HepG2 (cell line): ENCODE data around the gene PFN1. TPM values are rescaled to one million over a fixed set of nuclear protein-coding genes. Genes with fewer than 3 reads are reported as not detected.

Source experiments
- ATAC-seq: fragments of 200-7000 bp; cut with Tn5 transposase; 3 replicates; pipeline ENCODE4 v1.9.1; 2020; ENCODE audit warnings: mild to moderate bottlenecking, moderate library complexity
- BruUV-seq: library from RNA; stranded (reverse); fragments of 400-500 nt; replicated peaks from 2 replicates; lab custom pipeline; 2021; lab: Mats Ljungman, UMichigan
- CTCF ChIA-PET: fragments of 300-600 bp; formaldehyde crosslinking; extraction: SDS; loops from one replicate; lab custom pipeline; 2021; ENCODE audit warnings: low total read pairs, inconsistent platforms, low intra/inter-chr PET ratio; lab: Yijun Ruan, JAX
- POLR2A ChIA-PET: fragments of 350-600 bp; sonication (Branson Sonifier 250); formaldehyde crosslinking; loops from one replicate; lab custom pipeline; 2020; ENCODE audit warnings: antibody characterized with exemption, inconsistent platforms; lab: Yijun Ruan, JAX
- DNase-seq: peaks from one replicate; pipeline ENCODE4 v3.0.0-alpha.2; 2015; ENCODE audit warnings: low spot score
- FAIRE-seq: peaks from 3 replicates; lab custom pipeline; 2011; peaks lifted over from hg19 to GRCh38; lab: Jason Lieb, UNC
- H2AFZ ChIP-seq: one replicate; pipeline ENCODE4 v1.6.1; 2011; ENCODE audit warnings: low read length, inconsistent platforms
- H3K27ac ChIP-seq: fragments of 300-600 bp; 3 replicates; pipeline ENCODE4 v1.8.0; 2011; ENCODE audit warnings: mixed run types, mild to moderate bottlenecking, mixed read lengths, low read length, inconsistent platforms; ENCODE audit not compliant: insufficient read depth; ENCODE audit errors: extremely low read length
- H3K27me3 ChIP-seq, 2 experiments: fragments of 200-600 bp in 1 of 2; 2 replicates in 1 of 2; 3 replicates in 1 of 2; pipeline versions ENCODE4 v1.6.0 to v1.8.0; 2011; ENCODE audit warnings: low read length in 2 of 2, mild to moderate bottlenecking in 2 of 2, moderate library complexity in 2 of 2, inconsistent platforms in 1 of 2; ENCODE audit not compliant: insufficient read depth in 2 of 2, control insufficient read depth in 1 of 2
- H3K36me3 ChIP-seq, 2 experiments: fragments of 200-600 bp in 1 of 2; replicated peaks in 1 of 2; 2 replicates in 1 of 2; 3 replicates in 1 of 2; pipeline versions ENCODE4 v1.5.1 to v1.8.0; 2011; ENCODE audit warnings: low read length in 2 of 2, inconsistent platforms in 1 of 2; ENCODE audit not compliant: insufficient read depth in 2 of 2, control insufficient read depth in 1 of 2
- H3K4me1 ChIP-seq: 2 replicates; pipeline ENCODE4 v1.5.1; 2012; ENCODE audit warnings: low read length, inconsistent platforms; ENCODE audit not compliant: insufficient read depth
- H3K4me2 ChIP-seq: 2 replicates; pipeline ENCODE4 v1.6.0; 2011; ENCODE audit warnings: low read depth, low read length, inconsistent platforms
- H3K4me3 ChIP-seq, 3 experiments: fragments of 200-600 bp in 1 of 3; sonication (generic), shearing (Covaris generic) in 1 of 3; replicated peaks in 1 of 3; 2 replicates each; pipeline ENCODE4 v1.5.1; 2011 to 2016; ENCODE audit warnings: low read length in 3 of 3, inconsistent platforms in 2 of 3, low read depth in 2 of 3, mild to moderate bottlenecking in 2 of 3, control low read depth in 1 of 3, mixed read lengths in 1 of 3; ENCODE audit not compliant: insufficient read depth in 1 of 3
- H3K79me2 ChIP-seq: one replicate; pipeline ENCODE4 v1.6.1; 2011; ENCODE audit warnings: low read length, inconsistent platforms; ENCODE audit not compliant: insufficient read depth
- H3K9ac ChIP-seq: 2 replicates; pipeline ENCODE4 v1.6.0; 2011; ENCODE audit warnings: mild to moderate bottlenecking, low read depth, low read length, inconsistent platforms; ENCODE audit not compliant: insufficient read depth
- H3K9me3 ChIP-seq: 2 replicates; pipeline ENCODE4 v1.5.1; 2012; ENCODE audit warnings: mild to moderate bottlenecking, low read length
- H4K20me1 ChIP-seq: 2 replicates; pipeline ENCODE4 v1.6.0; 2011; ENCODE audit warnings: inconsistent platforms, mild to moderate bottlenecking, low read length, moderate library complexity; ENCODE audit not compliant: insufficient read depth
- CHCHD3 ChIP-seq: sonication (generic); formaldehyde crosslinking; IDR thresholded peaks from 2 replicates; pipeline ENCODE4 v1.8.0; 2022; ENCODE audit warnings: mild to moderate bottlenecking, missing genetic modification reagents, moderate library complexity
- KLF13 ChIP-seq: sonication (generic); formaldehyde crosslinking; IDR thresholded peaks from 2 replicates; pipeline ENCODE4 v1.4.0; 2020; ENCODE audit warnings: mild to moderate bottlenecking, missing genetic modification reagents
- PAX8 ChIP-seq: sonication (generic); formaldehyde crosslinking; IDR thresholded peaks from 2 replicates; pipeline ENCODE4 v1.8.0; 2022; ENCODE audit warnings: mild to moderate bottlenecking, missing genetic modification reagents, borderline replicate concordance
- RBFOX2 ChIP-seq: fragments of 200-400 bp; formaldehyde crosslinking; IDR thresholded peaks from 2 replicates; pipeline ENCODE4 v1.6.1; 2017; ENCODE audit warnings: low read depth, mild to moderate bottlenecking, low read length
- RXRB ChIP-seq: IDR thresholded peaks from 2 replicates; pipeline ENCODE4 v1.6.1; 2016; ENCODE audit warnings: borderline replicate concordance, missing genetic modification reagents, missing compliant biosample characterization
- SMAD1 ChIP-seq: sonication (generic); formaldehyde crosslinking; IDR thresholded peaks from 2 replicates; pipeline ENCODE4 v1.4.0; 2020; ENCODE audit warnings: missing genetic modification reagents, low read depth, mild to moderate bottlenecking, borderline replicate concordance
- TOPORS ChIP-seq: sonication (generic); formaldehyde crosslinking; IDR thresholded peaks from 2 replicates; pipeline ENCODE4 v1.8.0; 2023; ENCODE audit warnings: mild to moderate bottlenecking, missing genetic modification reagents
- ZBTB42 ChIP-seq: sonication (generic); formaldehyde crosslinking; IDR thresholded peaks from 2 replicates; pipeline ENCODE4 v1.5.0; 2020; ENCODE audit warnings: mild to moderate bottlenecking, missing genetic modification reagents
- ZNF317 ChIP-seq: sonication (generic); formaldehyde crosslinking; IDR thresholded peaks from 2 replicates; pipeline ENCODE4 v1.5.0; 2020; ENCODE audit warnings: mild to moderate bottlenecking, missing genetic modification reagents
- ZNF33A ChIP-seq: sonication (generic); formaldehyde crosslinking; IDR thresholded peaks from 2 replicates; pipeline ENCODE4 v1.5.1; 2020; ENCODE audit warnings: missing genetic modification reagents, mild to moderate bottlenecking, moderate library complexity, borderline replicate concordance
- ZNF446 ChIP-seq: sonication (generic); formaldehyde crosslinking; IDR thresholded peaks from 2 replicates; pipeline ENCODE4 v1.5.0; 2020; ENCODE audit warnings: mild to moderate bottlenecking, missing genetic modification reagents
- ZNF619 ChIP-seq: sonication (generic); formaldehyde crosslinking; IDR thresholded peaks from 2 replicates; pipeline ENCODE4 v1.4.0; 2020; ENCODE audit warnings: mild to moderate bottlenecking, missing genetic modification reagents
- ZNF629 ChIP-seq: sonication (generic); formaldehyde crosslinking; conservative IDR thresholded peaks from 2 replicates; pipeline ENCODE4 v1.5.0; 2020; ENCODE audit warnings: missing genetic modification reagents
- in situ Hi-C: cut with HindIII; loops from 2 replicates; pipeline ENCODE4 v1.10.0; 2017; ENCODE audit warnings: low pct_unique_long_range_greater_than_20kb; ENCODE audit not compliant: extremely low pct_ligation_motif_present
- intact Hi-C: fragments of 100-400 bp; cut with micrococcal nuclease; formaldehyde crosslinking; loops from one replicate; pipeline ENCODE4 v1.10.0; 2022; ENCODE audit not compliant: unreplicated experiment
- polyA plus RNA-seq, 8 experiments: library from polyadenylated mRNA; depleted of rRNA in 3 of 8; stranded (reverse) in 7 of 8; unstranded in 1 of 8; fragments of >200 nt; fragmentation: Illumina TruSeq in 4 of 8; extraction: Trizol in 4 of 8; gene quantifications; 2 replicates each; pipeline versions ENCODE4 v1.2.1 to v1.2.3, GENCODE V29; 2011 to 2016; ENCODE audit warnings: low read depth in 4 of 8, missing spikeins in 1 of 8, mixed read lengths in 1 of 8; ENCODE audit not compliant: insufficient read depth in 1 of 8
- total RNA-seq, 5 experiments: library from RNA; depleted of rRNA; stranded (reverse); fragments of >200 nt; fragmentation: Illumina TruSeq; extraction: Trizol; gene quantifications; 2 replicates each; pipeline ENCODE4 v1.2.3, GENCODE V29; 2016; ENCODE audit warnings: low read depth in 1 of 5
- TF ChIP-seq, protein P1 (sequence below): sonication (generic); formaldehyde crosslinking; IDR thresholded peaks from 2 replicates; pipeline ENCODE4 v1.5.1; 2020; ENCODE audit warnings: mild to moderate bottlenecking, missing genetic modification reagents, moderate library complexity
- TF ChIP-seq, protein P2 (sequence below): sonication (generic); formaldehyde crosslinking; conservative IDR thresholded peaks from 2 replicates; pipeline ENCODE4 v1.8.0; 2022; ENCODE audit warnings: mild to moderate bottlenecking, moderate library complexity, missing genetic modification reagents
- TF ChIP-seq, protein P3 (sequence below), 2 experiments: fragments of 450-650 bp in 1 of 2; sonication (generic) in 1 of 2; formaldehyde crosslinking; IDR thresholded peaks; 2 replicates each; pipeline versions ENCODE4 v1.5.0 to v1.8.0; 2020 to 2022; ENCODE audit warnings: mild to moderate bottlenecking in 1 of 2, missing genetic modification reagents in 1 of 2
- TF ChIP-seq, protein P4 (sequence below): IDR thresholded peaks from 2 replicates; pipeline ENCODE4 v1.6.1; 2018; ENCODE audit warnings: missing genetic modification reagents, mild to moderate bottlenecking, missing compliant biosample characterization
- TF ChIP-seq, protein P5 (sequence below): sonication (generic); formaldehyde crosslinking; IDR thresholded peaks from 2 replicates; pipeline ENCODE4 v1.8.0; 2022; ENCODE audit warnings: mild to moderate bottlenecking, missing genetic modification reagents; ENCODE audit not compliant: insufficient replicate concordance

PFN1 gene
- total and polyA plus RNA-seq, 2 of the 13 experiments (the other 11 are each of a cell fraction or from before 2014, with no cell fraction given): 494 to 613 TPM

DNA sequence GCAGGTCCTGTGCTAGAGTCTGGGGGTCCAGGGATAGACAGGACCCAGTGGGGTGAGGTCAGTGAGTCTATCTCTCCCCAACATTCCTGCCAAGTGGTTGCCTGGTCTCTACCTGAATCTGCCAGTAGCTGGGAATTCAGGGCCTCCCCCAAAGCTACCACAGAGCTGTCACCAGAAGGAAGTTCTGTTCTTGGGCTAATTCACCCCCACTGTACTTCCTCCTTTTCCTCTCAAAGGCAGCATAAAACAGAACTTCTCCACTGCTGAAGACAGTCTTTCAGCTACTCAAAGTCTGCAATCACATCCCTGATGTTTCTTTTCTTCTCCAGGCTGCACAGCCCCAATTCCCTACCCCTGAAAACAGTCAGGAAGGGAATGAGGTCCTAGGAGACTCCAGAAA lies 30.4 kb upstream of the PFN1 start:
- no peak overlapping the region for H3K4me3 ChIP-seq
- CTCF ChIA-PET: no interaction called here
- FAIRE-seq (no peak), ATAC-seq (no peak), DNase-seq (no peak)
- no peak overlapping the region for H3K4me2 ChIP-seq
- POLR2A ChIA-PET: interaction anchor here (0.7 to 3.5 kb wide), 4 partner anchors 9 to 87 kb away, joined by 3 to 19 read pairs (median 7); partner anchors contain the start of genes CAMTA2, INCA1, KIF1C and SPAG7
- intact Hi-C loops: no loop called here
- H3K27me3 ChIP-seq: no peaks in the 10 kb centered on the region
- 0 out of 2 replicates have a peak, but pooled peaks cover 4% of the 10 kb centered on the region for H4K20me1 ChIP-seq
- H3K36me3 ChIP-seq: peaks cover 4 to 25% of the 10 kb centered on the region in 2 experiments
- peaks cover 14% of the 10 kb centered on the region for H3K4me1 ChIP-seq
- no peak overlapping the region for H3K9ac ChIP-seq
- no peak overlapping the region for H2AFZ ChIP-seq
- no TSS peak for BruUV-seq
- no peaks in the 10 kb centered on the region for H3K9me3 ChIP-seq
- H3K27ac ChIP-seq: no peak overlapping the region
- no peaks in the 10 kb centered on the region for H3K79me2 ChIP-seq
- in situ Hi-C loops: loop anchor here (5.0 kb wide), 1 partner anchor 89 kb away; no protein-coding TSS in a partner anchor
- no peak for TF ChIP-seq CHCHD3
- TF ChIP-seq PAX8: no peak
- no peak for TF ChIP-seq TOPORS (CRISPR knock-in tag)
- no peak for TF ChIP-seq RBFOX2
- TF ChIP-seq ZNF629 (CRISPR knock-in tag): no peak
- TF ChIP-seq, protein P1, sequence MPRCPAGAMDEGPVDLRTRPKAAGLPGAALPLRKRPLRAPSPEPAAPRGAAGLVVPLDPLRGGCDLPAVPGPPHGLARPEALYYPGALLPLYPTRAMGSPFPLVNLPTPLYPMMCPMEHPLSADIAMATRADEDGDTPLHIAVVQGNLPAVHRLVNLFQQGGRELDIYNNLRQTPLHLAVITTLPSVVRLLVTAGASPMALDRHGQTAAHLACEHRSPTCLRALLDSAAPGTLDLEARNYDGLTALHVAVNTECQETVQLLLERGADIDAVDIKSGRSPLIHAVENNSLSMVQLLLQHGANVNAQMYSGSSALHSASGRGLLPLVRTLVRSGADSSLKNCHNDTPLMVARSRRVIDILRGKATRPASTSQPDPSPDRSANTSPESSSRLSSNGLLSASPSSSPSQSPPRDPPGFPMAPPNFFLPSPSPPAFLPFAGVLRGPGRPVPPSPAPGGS (CRISPR knock-in tag): no peak
- TF ChIP-seq, protein P2, sequence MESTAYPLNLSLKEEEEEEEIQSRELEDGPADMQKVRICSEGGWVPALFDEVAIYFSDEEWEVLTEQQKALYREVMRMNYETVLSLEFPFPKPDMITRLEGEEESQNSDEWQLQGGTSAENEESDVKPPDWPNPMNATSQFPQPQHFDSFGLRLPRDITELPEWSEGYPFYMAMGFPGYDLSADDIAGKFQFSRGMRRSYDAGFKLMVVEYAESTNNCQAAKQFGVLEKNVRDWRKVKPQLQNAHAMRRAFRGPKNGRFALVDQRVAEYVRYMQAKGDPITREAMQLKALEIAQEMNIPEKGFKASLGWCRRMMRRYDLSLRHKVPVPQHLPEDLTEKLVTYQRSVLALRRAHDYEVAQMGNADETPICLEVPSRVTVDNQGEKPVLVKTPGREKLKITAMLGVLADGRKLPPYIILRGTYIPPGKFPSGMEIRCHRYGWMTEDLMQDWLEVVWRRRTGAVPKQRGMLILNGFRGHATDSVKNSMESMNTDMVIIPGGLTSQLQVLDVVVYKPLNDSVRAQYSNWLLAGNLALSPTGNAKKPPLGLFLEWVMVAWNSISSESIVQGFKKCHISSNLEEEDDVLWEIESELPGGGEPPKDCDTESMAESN (CRISPR knock-in tag): no peak
- no peak for TF ChIP-seq KLF13 (CRISPR knock-in tag)
- no peak for TF ChIP-seq ZNF446 (CRISPR knock-in tag)
- TF ChIP-seq ZNF619 (CRISPR knock-in tag): no peak
- TF ChIP-seq, protein P3, sequence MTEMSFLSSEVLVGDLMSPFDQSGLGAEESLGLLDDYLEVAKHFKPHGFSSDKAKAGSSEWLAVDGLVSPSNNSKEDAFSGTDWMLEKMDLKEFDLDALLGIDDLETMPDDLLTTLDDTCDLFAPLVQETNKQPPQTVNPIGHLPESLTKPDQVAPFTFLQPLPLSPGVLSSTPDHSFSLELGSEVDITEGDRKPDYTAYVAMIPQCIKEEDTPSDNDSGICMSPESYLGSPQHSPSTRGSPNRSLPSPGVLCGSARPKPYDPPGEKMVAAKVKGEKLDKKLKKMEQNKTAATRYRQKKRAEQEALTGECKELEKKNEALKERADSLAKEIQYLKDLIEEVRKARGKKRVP (CRISPR knock-in tag; IDR thresholded peaks at IDR 0.05): no peak
- no peak for TF ChIP-seq SMAD1 (CRISPR knock-in tag)
- no peak for TF ChIP-seq ZBTB42 (CRISPR knock-in tag)
- TF ChIP-seq, protein P4, sequence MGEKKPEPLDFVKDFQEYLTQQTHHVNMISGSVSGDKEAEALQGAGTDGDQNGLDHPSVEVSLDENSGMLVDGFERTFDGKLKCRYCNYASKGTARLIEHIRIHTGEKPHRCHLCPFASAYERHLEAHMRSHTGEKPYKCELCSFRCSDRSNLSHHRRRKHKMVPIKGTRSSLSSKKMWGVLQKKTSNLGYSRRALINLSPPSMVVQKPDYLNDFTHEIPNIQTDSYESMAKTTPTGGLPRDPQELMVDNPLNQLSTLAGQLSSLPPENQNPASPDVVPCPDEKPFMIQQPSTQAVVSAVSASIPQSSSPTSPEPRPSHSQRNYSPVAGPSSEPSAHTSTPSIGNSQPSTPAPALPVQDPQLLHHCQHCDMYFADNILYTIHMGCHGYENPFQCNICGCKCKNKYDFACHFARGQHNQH: no peak
- TF ChIP-seq ZNF317 (CRISPR knock-in tag): no peak
- no peak for TF ChIP-seq RXRB (CRISPR knock-in tag)
- no peak for TF ChIP-seq ZNF33A (CRISPR knock-in tag)
- TF ChIP-seq, protein P5, sequence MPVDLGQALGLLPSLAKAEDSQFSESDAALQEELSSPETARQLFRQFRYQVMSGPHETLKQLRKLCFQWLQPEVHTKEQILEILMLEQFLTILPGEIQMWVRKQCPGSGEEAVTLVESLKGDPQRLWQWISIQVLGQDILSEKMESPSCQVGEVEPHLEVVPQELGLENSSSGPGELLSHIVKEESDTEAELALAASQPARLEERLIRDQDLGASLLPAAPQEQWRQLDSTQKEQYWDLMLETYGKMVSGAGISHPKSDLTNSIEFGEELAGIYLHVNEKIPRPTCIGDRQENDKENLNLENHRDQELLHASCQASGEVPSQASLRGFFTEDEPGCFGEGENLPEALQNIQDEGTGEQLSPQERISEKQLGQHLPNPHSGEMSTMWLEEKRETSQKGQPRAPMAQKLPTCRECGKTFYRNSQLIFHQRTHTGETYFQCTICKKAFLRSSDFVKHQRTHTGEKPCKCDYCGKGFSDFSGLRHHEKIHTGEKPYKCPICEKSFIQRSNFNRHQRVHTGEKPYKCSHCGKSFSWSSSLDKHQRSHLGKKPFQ (CRISPR knock-in tag): no peak
